GM12878 (cell line): ENCODE measurements around the gene CHCHD3. TPM values are rescaled to one million over a fixed set of nuclear protein-coding genes. Genes with fewer than 3 reads are reported as not detected.

ENCODE experiments used
- ATAC-seq: fragments of 200-7000 bp; cut with Tn5 transposase; 3 replicates; pipeline ENCODE4 v1.9.1; 2020; ENCODE audit warnings: mild to moderate bottlenecking, moderate library complexity
- BruUV-seq: library from RNA; stranded (reverse); fragments of 400-500 nt; replicated peaks from 2 replicates; lab custom pipeline; 2021; lab: Mats Ljungman, UMichigan
- CTCF ChIA-PET: fragments of 300-600 bp; sonication (Branson Sonifier 250); formaldehyde crosslinking; extraction: SDS; loops from one replicate; lab custom pipeline; 2021; ENCODE audit warnings: inconsistent platforms; lab: Yijun Ruan, JAX
- POLR2A ChIA-PET: fragments of 350-600 bp; formaldehyde crosslinking; extraction: SDS; loops from one replicate; lab custom pipeline; 2021; ENCODE audit warnings: inconsistent platforms; lab: Charles Lee
- RAD21 ChIA-PET: fragments of 300-600 bp; sonication (Branson Sonifier 250); formaldehyde crosslinking; loops from one replicate; lab custom pipeline; 2023; ENCODE audit warnings: antibody characterized with exemption; ENCODE audit not compliant: unreplicated experiment; lab: Charles Lee
- SMC1A ChIA-PET: fragments of 300-600 bp; sonication (Branson Sonifier 250); formaldehyde crosslinking; loops from one replicate; lab custom pipeline; 2023; ENCODE audit not compliant: unreplicated experiment, uncharacterized antibody; lab: Charles Lee
- DNase-seq: peaks from one replicate; pipeline ENCODE4 v3.0.0-alpha.2; 2011; ENCODE audit warnings: low read depth, low spot score
- FAIRE-seq: peaks from 3 replicates; lab custom pipeline; 2011; peaks lifted over from hg19 to GRCh38; lab: Jason Lieb, UNC
- H2AFZ ChIP-seq: 2 replicates; pipeline ENCODE4 v1.6.0; 2011; ENCODE audit warnings: low read depth, low read length, control low read depth; ENCODE audit not compliant: control insufficient read depth
- H3K27ac ChIP-seq: 2 replicates; pipeline ENCODE4 v1.5.1; 2011; ENCODE audit warnings: control low read depth; ENCODE audit not compliant: control insufficient read depth, insufficient read depth
- H3K27me3 ChIP-seq, 2 experiments: replicated peaks in 1 of 2; 2 replicates each; pipeline versions ENCODE4 v1.6.0 to v1.6.1; 2011; ENCODE audit warnings: low read length in 1 of 2; ENCODE audit not compliant: control insufficient read depth in 2 of 2, insufficient read depth in 2 of 2
- H3K36me3 ChIP-seq, 2 experiments: 2 replicates each; pipeline ENCODE4 v1.5.1; 2011; ENCODE audit warnings: low read length in 1 of 2; ENCODE audit not compliant: control insufficient read depth in 2 of 2, insufficient read depth in 2 of 2
- H3K4me1 ChIP-seq: 2 replicates; pipeline ENCODE4 v1.6.1; 2011; ENCODE audit warnings: mild to moderate bottlenecking, low read length, moderate library complexity, mixed read lengths; ENCODE audit not compliant: control insufficient read depth, insufficient read depth
- H3K4me2 ChIP-seq: 2 replicates; pipeline ENCODE4 v1.6.0; 2011; ENCODE audit warnings: control low read depth; ENCODE audit not compliant: control insufficient read depth, insufficient read depth
- H3K4me3 ChIP-seq: fragments of 200-600 bp; sonication (generic); 2 replicates; pipeline ENCODE4 v1.5.1; 2016
- H3K79me2 ChIP-seq: 2 replicates; pipeline ENCODE4 v1.6.0; 2011; ENCODE audit warnings: low read length; ENCODE audit not compliant: control insufficient read depth, insufficient read depth
- H3K9ac ChIP-seq: 2 replicates; pipeline ENCODE4 v1.8.0; 2011; ENCODE audit warnings: low read length, control low read depth, mixed read lengths; ENCODE audit not compliant: control insufficient read depth, insufficient read depth
- H3K9me3 ChIP-seq: replicated peaks from 3 replicates; pipeline ENCODE4 v1.5.1; 2011; ENCODE audit warnings: mild to moderate bottlenecking, low read length; ENCODE audit not compliant: control insufficient read depth, insufficient read depth
- H4K20me1 ChIP-seq: 2 replicates; pipeline ENCODE4 v1.6.0; 2011; ENCODE audit not compliant: control insufficient read depth, insufficient read depth
- GATAD2B ChIP-seq: fragments of 450-650 bp; conservative IDR thresholded peaks from 2 replicates; pipeline ENCODE4 v1.6.1; 2017; ENCODE audit warnings: low read depth, mild to moderate bottlenecking, moderate library complexity
- IKZF1 ChIP-seq: fragments of 450-650 bp; conservative IDR thresholded peaks from 2 replicates; pipeline ENCODE4 v1.6.1; 2017; ENCODE audit warnings: antibody characterized with exemption, mild to moderate bottlenecking
- NKRF ChIP-seq: fragments of 450-650 bp; conservative IDR thresholded peaks from 2 replicates; pipeline ENCODE4 v1.6.1; 2017; ENCODE audit warnings: mild to moderate bottlenecking, moderate library complexity
- NR2C2 ChIP-seq: IDR thresholded peaks from 2 replicates; pipeline ENCODE4 v1.6.1; 2011; ENCODE audit warnings: borderline replicate concordance, low read depth; ENCODE audit not compliant: control insufficient read depth, insufficient read length
- PBX3 ChIP-seq: IDR thresholded peaks from 2 replicates; pipeline ENCODE4 v1.6.1; 2011; ENCODE audit warnings: mild to moderate bottlenecking, low read depth, low read length, moderate library complexity; ENCODE audit not compliant: insufficient replicate concordance
- POLR2AphosphoS5 ChIP-seq: IDR thresholded peaks from 2 replicates; pipeline ENCODE4 v1.6.1; 2011; ENCODE audit warnings: mild to moderate bottlenecking, low read length, inconsistent platforms
- SMC3 ChIP-seq: IDR thresholded peaks from 2 replicates; pipeline ENCODE4 v1.6.1; 2011; ENCODE audit warnings: low read length, improper control_type of control experiment, borderline replicate concordance
- STAT1 ChIP-seq: fragments of 450-650 bp; conservative IDR thresholded peaks from 2 replicates; pipeline ENCODE4 v1.6.1; 2014; ENCODE audit warnings: antibody characterized with exemption, mild to moderate bottlenecking
- WRNIP1 ChIP-seq: IDR thresholded peaks from 2 replicates; pipeline ENCODE4 v1.6.1; 2011; ENCODE audit warnings: low read depth, low read length, improper control_type of control experiment, borderline replicate concordance
- ZNF687 ChIP-seq: fragments of 450-650 bp; IDR thresholded peaks from 2 replicates; pipeline ENCODE4 v1.6.1; 2017; ENCODE audit warnings: mild to moderate bottlenecking, moderate library complexity
- WGBS: methylation state at CpG from one replicate; pipeline ENCODE4 v1.1.6; 2016; ENCODE audit warnings: low lambda C conversion rate; ENCODE audit not compliant: insufficient replicate concordance, insufficient coverage; ENCODE audit errors: missing lambda C conversion rate; 5-methylcytosine and 5-hydroxymethylcytosine counted together
- in situ Hi-C: fragments of 300-500 bp; cut with MboI; formaldehyde crosslinking; loops from 9 replicates; pipeline ENCODE4 v1.14.3; 2018; ENCODE audit warnings: mixed read lengths
- intact Hi-C: fragments of 100-400 bp; cut with micrococcal nuclease; formaldehyde crosslinking; loops from one replicate; pipeline ENCODE4 v1.14.2; 2022; ENCODE audit not compliant: unreplicated experiment
- polyA plus RNA-seq, 11 experiments: library from polyadenylated mRNA; depleted of rRNA in 4 of 11; unstranded in 6 of 11; stranded (reverse) in 5 of 11; fragments of >200 nt; fragmentation: Nextera tagmentation in 4 of 11; fragmentation: Illumina TruSeq in 1 of 11; extraction: Ambion mirVana in 4 of 11; extraction: Trizol in 1 of 11; gene quantifications; 1 replicate in 1 of 11; 2 replicates in 10 of 11; pipeline versions ENCODE4 v1.2.1 to v1.2.3, GENCODE V29; 2011 to 2016; ENCODE audit warnings: inconsistent platforms in 2 of 11, missing spikeins in 2 of 11, low read depth in 1 of 11
- total RNA-seq, 4 experiments: library from RNA; depleted of rRNA in 3 of 4; stranded (reverse); fragments of >200 nt in 3 of 4; fragmentation: Illumina TruSeq in 1 of 4; extraction: Trizol in 1 of 4; gene quantifications; 2 replicates each; pipeline versions ENCODE4 v1.2.1 to v1.2.3, GENCODE V29; 2013 to 2021

CHCHD3 gene
- total and polyA plus RNA-seq, 10 of the 15 experiments (the other 5 are each of a cell fraction or from before 2014, with no cell fraction given): 38.3 to 178 (median 96.2) TPM

- ChIA-PET POLR2A (no interaction called here), CTCF (interaction anchor here (0.7 kb wide), 1 partner anchor 135 kb away, joined by 3 read pairs; no protein-coding TSS in a partner anchor), SMC1A (interaction anchor here (0.9 to 1.4 kb wide), 2 partner anchors 9 to 37 kb away, joined by 3 to 4 read pairs; no protein-coding TSS in a partner anchor), RAD21 (interaction anchor here (0.8 kb wide), 1 partner anchor 13 kb away, joined by 3 read pairs; no protein-coding TSS in a partner anchor)
- no peak for FAIRE-seq
- H3K4me3 ChIP-seq: no peak overlapping the region
- no peaks in the 10 kb centered on the region for H3K27me3 ChIP-seq
- no peaks in the 10 kb centered on the region for H4K20me1 ChIP-seq
- no peak overlapping the region for H2AFZ ChIP-seq
- no peak overlapping the region for H3K27ac ChIP-seq
- H3K4me1 ChIP-seq: no peaks in the 10 kb centered on the region
- intact Hi-C loops (no loop called here), in situ Hi-C loops (no loop called here)
- H3K9ac ChIP-seq: no peak overlapping the region
- 79% methylated on average over 5 of the region's 5 CpGs for WGBS
- BruUV-seq: no TSS peak
- peaks cover 4% of the 10 kb centered on the region for H3K79me2 ChIP-seq
- no peaks in the 10 kb centered on the region; a peak in 1 of 4 replicates for H3K36me3 ChIP-seq
- H3K4me2 ChIP-seq: no peak overlapping the region
- ATAC-seq: no peak
- H3K9me3 ChIP-seq: no peaks in the 10 kb centered on the region
- no peak for DNase-seq
- TF ChIP-seq PBX3: no peak
- TF ChIP-seq POLR2AphosphoS5: no peak
These were observed 80.2 kb downstream of the CHCHD3 start for GRCh38 chr7:133001727-133002126.

GRCh38 chr7:132999845-133000244 lies 82.0 kb downstream of the CHCHD3 start:
- RAD21 ChIA-PET: no interaction called here
- no peaks in the 10 kb centered on the region for H4K20me1 ChIP-seq
- no peak overlapping the region for H3K4me3 ChIP-seq
- no peak overlapping the region for H2AFZ ChIP-seq
- H3K27me3 ChIP-seq: no peaks in the 10 kb centered on the region
- FAIRE-seq (no peak), DNase-seq (no peak), ATAC-seq (no peak)
- CTCF ChIA-PET: no interaction called here
- H3K4me1 ChIP-seq: no peaks in the 10 kb centered on the region
- SMC1A ChIA-PET: no interaction called here
- H3K4me2 ChIP-seq: no peak overlapping the region
- no TSS peak for BruUV-seq
- POLR2A ChIA-PET: no interaction called here
- no peaks in the 10 kb centered on the region for H3K9me3 ChIP-seq
- H3K79me2 ChIP-seq: peaks cover 7% of the 10 kb centered on the region
- intact Hi-C loops (no loop called here), in situ Hi-C loops (no loop called here)
- WGBS: 94% methylated on average over 1 of the region's 1 CpG
- no peak overlapping the region for H3K9ac ChIP-seq
- H3K27ac ChIP-seq: no peak overlapping the region
- no peaks in the 10 kb centered on the region; a peak in 1 of 4 replicates for H3K36me3 ChIP-seq
- no peak for TF ChIP-seq WRNIP1
- no peak for TF ChIP-seq IKZF1
- no peak for TF ChIP-seq NKRF
- TF ChIP-seq ZNF687: no peak
- no peak for TF ChIP-seq NR2C2
- TF ChIP-seq SMC3: no peak
- no peak for TF ChIP-seq STAT1
- no peak for TF ChIP-seq GATAD2B
